Dermis microvascular lymphatic vessel endothelial cell (primary cell): ENCODE data around the gene MTHFD2. TPM values are rescaled to one million over a fixed set of nuclear protein-coding genes. Genes with fewer than 3 reads are reported as not detected.
"Not testable (repeated sequence)": the region's sequence is repeated elsewhere in the genome, so short reads cannot be mapped to it uniquely, and the experiment has no call there.

Source experiments
- DNase-seq, 2 donors: peaks; one replicate each; pipeline versions ENCODE4 v3.0.0 to v3.0.0-alpha.2; 2010; ENCODE audit warnings: low read depth in 2 of 2
- total RNA-seq: library from RNA; depleted of rRNA; stranded (reverse); fragments of >200 nt; gene quantifications from 2 replicates; pipeline ENCODE4 v1.2.1, GENCODE V29; 2014

MTHFD2 gene
- total RNA-seq, 1 donor from 2014 or later: 42.0 TPM

DNA sequence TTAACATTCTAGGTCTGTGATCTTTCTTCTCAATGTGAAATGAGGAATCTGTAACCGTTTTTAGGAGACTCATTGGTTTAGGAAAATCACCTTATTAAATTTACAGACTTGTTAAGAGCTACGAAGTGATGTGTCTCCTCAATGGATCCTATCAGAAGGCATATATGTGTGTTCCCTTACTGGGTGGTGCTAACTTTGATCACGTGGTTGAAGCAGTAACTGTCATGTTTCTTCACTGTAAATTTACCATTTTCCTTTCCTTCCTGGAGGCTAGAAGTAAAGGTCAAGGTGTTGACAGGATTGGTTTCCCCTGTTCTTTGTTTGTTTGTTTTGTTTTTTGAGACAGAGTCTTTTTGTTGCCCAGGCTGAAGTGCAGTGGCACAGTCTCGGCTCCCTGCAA, 1.4 kb upstream of the MTHFD2 start:
- DNase-seq: no peak

DNA sequence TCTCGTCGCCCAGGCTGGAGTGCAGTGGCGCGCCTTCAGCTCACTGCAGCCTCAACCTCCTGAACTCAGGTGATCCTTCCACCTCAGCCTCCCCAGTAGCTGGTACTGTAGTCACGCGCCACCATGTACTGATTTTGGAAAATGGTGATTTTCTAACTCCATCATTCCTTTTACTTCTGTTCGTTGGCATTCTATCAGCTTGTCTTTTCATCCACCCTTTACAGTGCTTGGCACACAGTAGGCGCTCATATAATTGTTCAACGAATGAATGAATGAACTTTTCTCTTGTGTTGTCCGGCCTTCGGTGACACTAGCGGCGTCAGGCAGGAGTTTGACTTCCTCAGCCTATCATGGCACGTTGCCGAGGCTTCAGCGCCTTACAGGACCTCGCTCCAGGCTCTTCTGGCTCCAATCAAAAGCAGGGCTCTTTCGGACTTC, 373 bp upstream of the MTHFD2 start:
- DNase-seq: no peak

GRCh38 chr2:74199275-74199701, 873 bp downstream of the MTHFD2 start:
- DNase-seq: no peak

- peak in 1 of 2 donors; percentile 9 for DNase-seq
These were observed 1.5 kb downstream of the MTHFD2 start for GRCh38 chr2:74199871-74200305.

GRCh38 chr2:74201196-74201595, 2.8 kb downstream of the MTHFD2 start:
- no peak for DNase-seq

DNA sequence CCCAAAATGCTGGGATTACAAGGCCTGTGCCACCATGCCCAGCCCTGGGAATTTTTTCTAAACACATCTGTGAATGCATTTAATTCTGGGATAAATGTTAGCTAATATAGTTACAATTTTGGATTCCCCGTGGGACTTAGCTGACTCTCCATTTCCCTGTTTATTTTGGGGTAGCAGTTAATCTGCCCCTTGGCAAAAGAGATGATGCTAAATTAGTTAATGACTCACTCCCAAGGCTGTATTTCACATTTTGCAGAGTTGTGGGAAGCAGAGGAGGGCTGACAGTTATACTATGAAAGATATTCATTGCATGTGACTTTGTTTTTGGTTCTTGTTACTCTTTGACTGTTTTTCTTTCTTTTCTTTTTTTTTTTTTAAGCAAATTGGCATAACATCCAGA, 3.2 kb downstream of the MTHFD2 start:
- no peak for DNase-seq

DNA sequence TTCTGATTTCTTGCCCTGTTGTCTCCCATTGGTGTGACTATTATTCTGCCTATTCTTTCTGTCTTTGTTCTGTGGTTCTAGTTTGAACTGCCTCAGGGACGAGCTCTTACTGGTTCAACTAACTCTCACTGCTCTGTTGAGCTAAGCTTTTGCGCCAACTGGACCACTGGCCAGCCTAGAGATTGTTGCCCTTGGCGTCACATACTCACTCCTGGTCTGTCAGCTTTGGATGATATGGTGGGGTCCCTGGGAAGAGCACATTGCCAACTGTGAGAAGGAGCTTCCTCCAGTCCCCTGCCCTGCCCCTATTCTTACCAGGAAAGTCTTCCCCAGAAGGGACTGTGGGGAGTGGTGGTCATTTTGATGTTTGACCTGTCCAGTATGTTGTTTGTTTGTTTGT, 6.0 kb downstream of the MTHFD2 start:
- no peak for DNase-seq

GRCh38 chr2:74205113-74205512, 6.7 kb downstream of the MTHFD2 start:
- DNase-seq: no peak

DNA sequence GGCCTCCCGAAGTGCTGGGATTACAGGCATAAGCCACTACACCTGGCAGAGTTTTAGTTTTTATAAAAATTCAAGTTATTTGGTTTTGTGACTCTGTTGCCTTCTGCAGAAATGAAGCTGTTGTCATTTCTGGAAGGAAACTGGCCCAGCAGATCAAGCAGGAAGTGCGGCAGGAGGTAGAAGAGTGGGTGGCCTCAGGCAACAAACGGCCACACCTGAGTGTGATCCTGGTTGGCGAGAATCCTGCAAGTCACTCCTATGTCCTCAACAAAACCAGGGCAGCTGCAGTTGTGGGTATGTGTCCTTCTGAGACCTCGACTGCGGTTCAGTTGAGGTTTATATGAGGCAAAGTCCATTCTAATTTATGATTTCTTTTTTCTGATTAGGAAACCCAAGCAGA, 7.2 kb downstream of the MTHFD2 start:
- no peak for DNase-seq

DNA sequence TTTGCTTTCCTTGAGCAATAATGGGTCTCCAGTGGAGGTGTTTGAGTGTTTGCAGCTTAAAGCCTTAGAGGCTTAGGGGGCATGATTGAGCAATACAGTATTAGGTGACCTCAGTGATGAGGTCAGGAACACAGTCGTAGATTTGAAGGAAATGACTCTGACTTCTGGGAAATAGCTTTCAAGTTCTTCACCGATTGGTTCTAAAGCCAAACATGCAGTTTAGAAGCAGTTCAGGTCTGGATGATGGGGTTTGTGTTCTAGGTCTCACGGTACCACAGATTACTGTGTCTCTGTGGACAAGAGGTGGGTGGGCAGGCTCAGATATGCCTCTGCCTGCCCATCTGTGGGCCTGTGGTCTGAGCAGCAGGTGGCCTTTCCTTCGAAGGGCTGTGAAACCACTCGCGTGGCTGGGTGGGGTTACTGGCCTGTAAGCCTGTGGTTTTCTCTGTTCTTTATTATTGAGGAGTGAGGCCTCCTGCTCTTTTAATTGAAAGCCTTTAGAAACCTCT, 7.8 kb downstream of the MTHFD2 start:
- peak in 1 of 2 donors; percentile 59 for DNase-seq

DNA sequence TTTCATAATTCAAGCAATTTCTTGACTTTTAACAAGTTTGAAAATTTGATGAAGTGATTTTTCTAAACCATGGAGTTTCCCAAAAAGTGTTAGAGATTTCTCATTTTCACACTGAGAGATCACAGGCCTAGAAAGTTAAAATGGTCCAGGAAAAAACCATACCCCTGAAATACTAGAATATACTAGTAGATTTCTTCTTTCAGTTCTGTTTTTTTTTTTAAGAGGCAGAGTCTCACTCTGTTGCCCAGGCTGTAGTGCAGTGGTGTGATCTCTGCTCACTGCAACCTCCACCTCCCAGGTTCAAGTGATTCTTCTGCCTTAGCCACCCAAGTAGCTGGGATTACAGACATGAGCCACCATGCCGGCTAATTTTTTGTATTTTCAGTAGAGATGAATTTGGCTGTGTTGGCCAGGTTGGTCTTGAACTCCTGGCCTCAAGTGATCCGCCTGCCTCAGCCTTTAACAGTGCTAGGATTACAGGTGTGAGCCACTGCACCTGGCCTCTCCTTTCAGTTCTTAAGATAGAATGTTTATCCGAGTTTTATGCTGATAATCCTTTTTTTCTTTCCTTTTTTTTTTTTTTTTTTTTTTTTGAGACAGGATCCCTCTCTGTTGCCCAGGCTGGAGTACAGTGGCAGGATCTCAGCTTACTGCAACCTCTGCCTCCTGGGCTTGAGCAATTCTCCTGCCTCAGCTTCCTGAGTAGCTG, 14.4 kb downstream of the MTHFD2 start:
- DNase-seq: no peak

DNA sequence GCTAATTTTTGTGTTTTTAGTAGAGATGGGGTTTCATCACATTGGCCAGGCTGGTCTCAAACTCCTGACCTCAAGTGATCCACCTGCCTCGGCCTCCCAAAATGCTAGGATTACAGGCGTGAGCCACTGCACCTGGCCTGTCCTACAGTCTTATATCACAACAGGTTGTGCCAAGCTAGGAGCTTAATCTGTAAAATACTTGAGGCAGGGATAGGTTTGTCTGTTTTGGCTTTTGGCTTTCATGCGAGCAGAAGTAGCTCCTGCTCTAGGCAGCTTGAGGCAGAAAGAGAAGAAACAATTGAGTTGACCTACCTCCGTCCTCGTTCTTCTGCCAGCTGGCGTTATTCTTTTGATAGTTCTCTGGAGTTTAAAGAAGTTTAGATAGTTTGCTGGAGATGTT, 17.4 kb downstream of the MTHFD2 start:
- not testable (repeated sequence) for DNase-seq

DNA sequence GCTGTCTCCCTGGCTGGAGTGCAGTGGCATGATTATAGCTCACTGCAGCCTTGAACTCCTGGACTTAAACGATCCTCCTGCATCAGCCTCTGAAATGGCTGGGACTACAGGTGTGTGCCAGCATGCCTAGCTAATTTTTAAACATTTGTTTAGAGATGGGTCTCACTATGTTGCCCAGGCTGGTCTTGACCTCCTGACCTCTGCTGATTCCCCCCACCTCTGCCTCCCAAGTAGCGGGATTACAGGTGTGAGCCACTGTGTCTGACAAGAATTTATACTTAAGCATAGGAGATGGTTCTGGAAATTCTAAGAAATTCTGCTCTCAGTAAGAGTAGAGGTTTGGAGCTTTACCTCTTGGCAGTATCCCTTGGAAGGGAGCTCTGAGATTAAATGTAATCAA, 18.2 kb downstream of the MTHFD2 start:
- DNase-seq: no peak

DNA sequence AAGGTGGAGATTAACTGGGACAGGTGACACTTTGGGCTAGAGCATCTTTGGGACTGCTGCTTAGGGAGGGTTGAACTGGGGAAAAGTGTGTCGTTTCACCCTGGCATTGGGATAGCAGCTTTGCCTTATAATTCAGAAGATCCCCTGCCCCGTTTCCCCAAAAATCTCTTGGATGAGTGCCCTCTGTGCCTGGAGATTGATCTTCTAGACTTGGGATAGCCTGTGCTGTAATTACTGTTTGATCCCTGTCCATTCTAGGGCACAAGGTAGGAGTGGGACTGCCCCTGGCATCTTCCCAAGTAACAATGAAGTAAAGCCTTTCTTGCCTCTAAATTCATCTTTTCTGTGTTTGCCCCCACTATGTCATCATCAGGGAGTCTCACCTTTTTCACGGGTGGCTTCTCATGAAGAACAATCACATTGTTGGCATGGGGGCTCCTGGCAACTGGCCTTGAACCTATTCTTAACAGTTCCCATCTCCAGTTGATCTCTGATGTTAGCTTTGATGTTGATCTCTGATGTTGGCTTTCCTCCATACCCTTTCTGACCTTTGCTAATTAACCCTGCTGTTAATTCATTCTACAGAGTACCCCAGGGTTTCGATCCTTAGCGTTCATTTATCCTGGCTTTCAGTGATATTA, 21.6 kb downstream of the MTHFD2 start:
- DNase-seq: no peak

DNA sequence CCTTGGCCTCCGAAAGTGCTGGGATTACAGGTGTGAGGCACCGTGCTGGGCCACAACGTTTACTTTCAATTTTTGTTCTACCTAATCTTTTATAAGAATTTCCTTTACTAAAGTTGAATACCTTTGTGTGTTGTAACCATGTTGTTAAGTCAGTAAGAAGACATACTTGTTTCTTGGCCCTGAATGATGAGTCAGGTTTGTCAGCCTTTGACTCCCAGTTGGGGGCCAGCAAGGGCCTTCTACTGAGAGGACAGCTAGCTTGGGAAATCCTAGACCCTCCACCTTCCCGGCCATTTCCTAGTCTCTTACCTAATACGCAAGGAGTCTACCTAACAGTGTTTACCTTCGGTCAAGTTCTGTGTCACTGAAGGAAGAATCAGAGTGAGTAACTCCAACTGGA, 22.7 kb downstream of the MTHFD2 start:
- DNase-seq: no peak

- DNase-seq: no peak
These were observed 23.3 kb downstream of the MTHFD2 start for GRCh38 chr2:74221604-74222299.

GRCh38 chr2:74222300-74222650, 23.9 kb downstream of the MTHFD2 start:
- no peak for DNase-seq

DNA sequence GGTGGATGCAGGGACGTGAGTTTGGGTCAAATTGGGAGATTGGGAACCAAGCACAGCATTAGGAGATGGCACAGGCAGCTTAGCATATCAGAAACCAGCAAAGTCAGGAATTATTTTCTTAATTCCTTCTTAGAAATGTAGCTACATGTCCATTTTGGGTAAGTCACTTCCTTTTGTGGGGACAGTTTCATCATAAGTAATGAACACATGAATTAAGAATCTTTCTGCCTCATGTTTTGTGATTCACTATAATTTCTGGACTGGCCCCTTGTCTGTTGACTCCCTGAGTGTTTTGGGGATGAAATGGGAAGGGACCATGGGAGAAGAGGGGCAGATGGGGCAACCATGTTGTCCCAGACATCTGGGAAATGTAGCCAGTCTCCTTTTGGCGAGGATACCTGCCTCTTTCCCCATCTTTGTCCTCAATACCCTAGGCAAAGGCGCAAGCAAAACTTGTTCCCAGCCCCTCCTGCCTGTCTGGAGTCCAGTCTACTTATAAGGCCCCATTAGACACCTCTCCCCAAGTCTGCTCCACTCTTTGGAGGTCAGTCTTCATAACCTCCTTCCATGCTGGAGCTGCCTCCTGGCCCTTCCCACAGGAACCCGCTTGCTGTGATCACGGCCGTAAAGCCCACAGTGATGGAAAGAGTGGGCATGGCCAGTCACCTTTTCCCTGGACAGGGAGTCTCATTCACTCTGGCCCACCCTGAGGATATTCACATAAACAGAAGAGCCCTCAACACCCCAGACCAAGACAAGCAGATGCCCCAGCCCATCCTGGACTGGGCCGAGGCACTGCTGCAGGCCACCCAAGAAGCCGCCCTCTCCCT, 25.7 kb downstream of the MTHFD2 start:
- no peak for DNase-seq

DNA sequence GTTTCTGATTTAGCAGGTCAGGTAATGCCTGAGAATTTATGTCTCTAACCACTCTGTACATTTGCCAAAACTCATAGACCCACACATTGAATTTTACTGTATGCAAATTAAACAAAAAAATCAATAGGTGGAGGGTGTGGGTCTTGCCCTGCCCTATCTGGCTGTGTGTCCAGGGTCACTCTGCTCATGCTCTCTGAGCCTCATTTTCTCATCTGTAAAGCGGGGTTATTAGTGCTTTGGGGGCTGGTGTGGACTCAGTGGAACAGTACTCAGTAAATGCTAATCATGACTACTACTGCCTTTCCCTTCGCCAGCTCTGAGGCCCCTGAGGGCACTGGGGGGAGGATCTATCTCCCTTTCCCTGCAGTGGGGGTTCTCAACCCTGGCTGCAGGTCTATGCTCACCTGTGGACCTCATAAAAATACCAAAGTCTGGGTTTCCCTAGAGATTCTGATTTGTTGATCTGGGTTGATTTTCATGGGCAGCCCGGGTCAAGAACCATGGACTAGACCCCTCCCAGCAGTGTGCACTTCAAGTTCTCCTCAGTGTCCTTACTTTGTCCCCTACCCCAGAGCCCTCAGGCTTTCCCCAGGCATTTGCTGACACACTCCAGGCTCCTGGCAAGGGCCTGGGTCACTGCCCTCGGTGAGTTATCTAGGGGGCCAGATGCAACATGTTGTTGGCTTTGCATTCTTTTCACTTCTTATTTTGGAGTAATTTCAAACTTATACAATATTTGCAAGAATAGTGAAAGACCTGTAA, 27.5 kb downstream of the MTHFD2 start:
- DNase-seq: no peak

DNA sequence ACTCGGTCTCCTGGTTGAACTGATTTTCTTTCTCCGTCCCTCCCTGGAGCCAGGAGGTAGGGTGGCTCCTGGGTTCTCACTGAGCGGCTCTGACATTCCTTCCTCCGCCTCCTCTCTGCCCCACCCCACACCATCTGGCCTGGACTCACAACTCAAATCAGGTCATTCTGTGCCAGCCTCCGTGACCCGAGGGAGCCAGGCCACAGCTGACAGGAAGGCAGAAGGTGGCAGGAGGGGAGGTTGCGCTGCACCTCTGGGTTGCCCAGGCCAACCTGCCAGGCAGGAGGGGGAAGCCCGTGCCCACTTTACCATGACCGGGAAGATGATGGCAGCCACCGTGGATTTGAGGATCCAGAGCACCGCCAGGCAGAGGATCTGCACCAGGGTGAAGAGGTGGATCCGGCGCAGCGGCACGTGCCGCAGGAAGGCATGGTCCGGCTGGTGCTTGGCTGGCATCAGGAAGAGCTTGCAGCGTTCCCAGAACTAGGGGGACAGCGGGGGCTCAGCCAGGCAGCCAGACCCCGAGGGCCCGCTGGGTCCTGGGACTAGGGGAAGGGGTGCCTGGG, 28.3 kb downstream of the MTHFD2 start:
- DNase-seq: no peak

GRCh38 chr2:74227646-74228045, 29.2 kb downstream of the MTHFD2 start:
- no peak for DNase-seq
